ENCODE results near the gene GATA1.
A peak's percentile ranks its signal among the peaks of the same experiment; 100 is the strongest.

The GATA1 gene

GRCh38 chrX:48749182-48749581 is 37.2 kb upstream of the GATA1 start:
- no peak overlapping the region for H3K27ac ChIP-seq
- TF ChIP-seq ZFX (IDR thresholded peaks at IDR 0.05; ENCODE audit: borderline replicate concordance) (no peak), CTCF (IDR thresholded peaks at IDR 0.05) (no peak)

- no peak for TF ChIP-seq CTCF (IDR thresholded peaks at IDR 0.05)
- TF ChIP-seq ZFX (IDR thresholded peaks at IDR 0.05; ENCODE audit: borderline replicate concordance) = no peak
- H3K27ac ChIP-seq = no peak overlapping the region
These were observed 35.0 kb upstream of the GATA1 start for GRCh38 chrX:48751343-48751742.

GRCh38 chrX:48752498-48752897 is 33.9 kb upstream of the GATA1 start:
- TF ChIP-seq ZFX (IDR thresholded peaks at IDR 0.05; ENCODE audit: borderline replicate concordance) (no peak), CTCF (IDR thresholded peaks at IDR 0.05) (no peak)
- no peak overlapping the region for H3K27ac ChIP-seq

GRCh38 chrX:48753708-48754228 is 32.6 kb upstream of the GATA1 start:
- no peak overlapping the region for H3K27ac ChIP-seq
- TF ChIP-seq ZFX (IDR thresholded peaks at IDR 0.05; ENCODE audit: borderline replicate concordance) = no peak
- TF ChIP-seq CTCF (IDR thresholded peaks at IDR 0.05) = no peak

GRCh38 chrX:48754238-48754637 is 32.2 kb upstream of the GATA1 start:
- TF ChIP-seq CTCF (IDR thresholded peaks at IDR 0.05) (no peak), ZFX (IDR thresholded peaks at IDR 0.05; ENCODE audit: borderline replicate concordance) (no peak)
- H3K27ac ChIP-seq = no peak overlapping the region

- TF ChIP-seq ZFX (IDR thresholded peaks at IDR 0.05; ENCODE audit: borderline replicate concordance) (no peak), CTCF (IDR thresholded peaks at IDR 0.05) (peak; percentile 51)
These were observed 24.5 kb upstream of the GATA1 start, which contains the start of gene GLOD5 for GRCh38 chrX:48761674-48762471. Gene GLOD5, plus strand, starts transcription at chrX:48761747. Its CDS starts 44 bp downstream, at chrX:48761791.

GRCh38 chrX:48769230-48769629 is 17.2 kb upstream of the GATA1 start:
- TF ChIP-seq CTCF (IDR thresholded peaks at IDR 0.05) (no peak), ZFX (IDR thresholded peaks at IDR 0.05; ENCODE audit: borderline replicate concordance) (no peak)
- no peak overlapping the region for H3K27ac ChIP-seq

More at GRCh38 chrX:48761674-48762471, 24.5 kb upstream of the GATA1 start, which contains the start of gene GLOD5:
- no peak within 1 kb of the TSS for H3K27ac ChIP-seq
